K562 (cell line): ENCODE results near the gene GPATCH2.

ENCODE experiments used
- ELF4 ChIP-seq: fragments of 450-650 bp; formaldehyde crosslinking; IDR thresholded peaks from 2 replicates; pipeline ENCODE4 v1.4.0; 2022; ENCODE audit warnings: missing genetic modification characterization
- EZH2 ChIP-seq: IDR thresholded peaks from 2 replicates; pipeline ENCODE4 v1.6.1; 2012; ENCODE audit warnings: low read depth, mild to moderate bottlenecking, inconsistent platforms, low read length, borderline replicate concordance
- GABPA ChIP-seq: fragments of 200-800 bp; sonication (Bioruptor generic); conservative IDR thresholded peaks from 2 replicates; pipeline ENCODE4 v1.6.1; 2016; ENCODE audit warnings: low read depth, missing genetic modification characterization, missing compliant biosample characterization
- MTA2 ChIP-seq: fragments of 450-650 bp; IDR thresholded peaks from 2 replicates; pipeline ENCODE4 v1.6.1; 2016; ENCODE audit warnings: low read depth
- MYC ChIP-seq, 2 experiments: fragments of 250-450 bp in 1 of 2; sonication (Bioruptor Pico) in 1 of 2; IDR thresholded peaks; 2 replicates each; pipeline versions ENCODE4 v1.5.1 to v1.6.1; 2012 to 2021; ENCODE audit warnings: low read depth in 2 of 2, borderline replicate concordance in 1 of 2, improper control_type of control experiment in 1 of 2, low read length in 1 of 2, mild to moderate bottlenecking in 1 of 2, moderate library complexity in 1 of 2
- POLR2A ChIP-seq: fragments of 450-650 bp; conservative IDR thresholded peaks from 2 replicates; pipeline ENCODE4 v1.6.1; 2016
- POLR2AphosphoS5 ChIP-seq: IDR thresholded peaks from 2 replicates; pipeline ENCODE4 v1.6.1; 2011; ENCODE audit warnings: mild to moderate bottlenecking, low read depth, low read length, moderate library complexity; ENCODE audit not compliant: control insufficient read depth, insufficient read depth
- POU5F1 ChIP-seq: fragments of 150-350 bp; IDR thresholded peaks from 2 replicates; pipeline ENCODE4 v1.6.1; 2014; ENCODE audit warnings: borderline replicate concordance, low read length, low read depth, mild to moderate bottlenecking; ENCODE audit not compliant: partially characterized antibody
- RFX5 ChIP-seq: IDR thresholded peaks from 2 replicates; pipeline ENCODE4 v1.6.1; 2011; ENCODE audit warnings: low read depth, mild to moderate bottlenecking, improper control_type of control experiment, low read length
- SMC3 ChIP-seq: conservative IDR thresholded peaks from 2 replicates; pipeline ENCODE4 v1.6.1; 2011; ENCODE audit warnings: low read depth, low read length, improper control_type of control experiment; ENCODE audit not compliant: insufficient read depth
- TF ChIP-seq, protein P1 (sequence below), 3 experiments: IDR thresholded peaks in 2 of 3; conservative IDR thresholded peaks in 1 of 3; 2 replicates each; pipeline ENCODE4 v1.5.1; 2011 to 2012; ENCODE audit warnings: low read length in 3 of 3, mild to moderate bottlenecking in 3 of 3, control low read depth in 2 of 3, improper control_type of control experiment in 1 of 3, inconsistent platforms in 1 of 3, low read depth in 1 of 3, mixed read lengths in 1 of 3, moderate library complexity in 1 of 3; ENCODE audit not compliant: insufficient read depth in 2 of 3
- TF ChIP-seq, protein P2 (sequence below), 3 experiments: fragments of 200-800 bp in 1 of 3; sonication (Bioruptor generic) in 1 of 3; sonication (generic) in 1 of 3; formaldehyde crosslinking in 1 of 3; IDR thresholded peaks; 2 replicates each; pipeline versions ENCODE4 v1.6.1 to v1.8.0; 2016 to 2022; ENCODE audit warnings: mild to moderate bottlenecking in 2 of 3, missing compliant biosample characterization in 2 of 3, missing genetic modification characterization in 2 of 3, missing genetic modification reagents in 1 of 3
- TF ChIP-seq, protein P3 (sequence below), 2 experiments: fragments of 450-650 bp; IDR thresholded peaks; 2 replicates each; pipeline ENCODE4 v1.6.1; 2018; ENCODE audit warnings: mild to moderate bottlenecking in 2 of 2, low read depth in 1 of 2; ENCODE audit not compliant: partially characterized antibody in 2 of 2

DNA sequence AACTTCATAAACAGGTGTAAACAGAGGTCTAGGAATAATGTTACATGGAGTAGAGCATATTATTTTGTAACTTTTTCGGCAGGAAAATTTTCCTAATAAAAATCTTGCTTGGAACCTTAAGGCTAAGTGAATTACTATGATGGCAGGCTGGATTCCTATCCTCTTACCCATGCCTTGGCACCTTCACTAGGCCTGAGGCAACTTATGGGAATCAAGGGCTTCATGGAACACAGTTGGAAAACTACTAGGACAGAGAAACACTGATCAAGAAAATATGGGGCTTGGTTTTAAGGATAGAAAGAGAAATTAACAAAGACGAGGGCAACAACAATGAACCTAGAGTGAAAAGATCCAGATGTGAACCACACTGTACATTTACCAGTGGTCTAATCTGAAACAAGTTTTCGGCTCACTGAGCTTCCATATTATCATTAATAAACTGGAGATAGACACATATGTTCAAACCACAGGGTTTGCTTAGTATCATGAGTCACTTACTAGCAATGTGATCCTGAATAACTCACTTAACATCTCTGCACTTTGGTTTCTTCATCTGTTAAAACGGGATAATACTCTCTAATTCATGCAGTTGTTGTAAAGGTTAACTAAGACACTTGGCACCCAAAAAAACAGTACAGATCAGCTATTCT is 68.5 kb downstream of the GPATCH2 start:
- TF ChIP-seq, protein P1, sequence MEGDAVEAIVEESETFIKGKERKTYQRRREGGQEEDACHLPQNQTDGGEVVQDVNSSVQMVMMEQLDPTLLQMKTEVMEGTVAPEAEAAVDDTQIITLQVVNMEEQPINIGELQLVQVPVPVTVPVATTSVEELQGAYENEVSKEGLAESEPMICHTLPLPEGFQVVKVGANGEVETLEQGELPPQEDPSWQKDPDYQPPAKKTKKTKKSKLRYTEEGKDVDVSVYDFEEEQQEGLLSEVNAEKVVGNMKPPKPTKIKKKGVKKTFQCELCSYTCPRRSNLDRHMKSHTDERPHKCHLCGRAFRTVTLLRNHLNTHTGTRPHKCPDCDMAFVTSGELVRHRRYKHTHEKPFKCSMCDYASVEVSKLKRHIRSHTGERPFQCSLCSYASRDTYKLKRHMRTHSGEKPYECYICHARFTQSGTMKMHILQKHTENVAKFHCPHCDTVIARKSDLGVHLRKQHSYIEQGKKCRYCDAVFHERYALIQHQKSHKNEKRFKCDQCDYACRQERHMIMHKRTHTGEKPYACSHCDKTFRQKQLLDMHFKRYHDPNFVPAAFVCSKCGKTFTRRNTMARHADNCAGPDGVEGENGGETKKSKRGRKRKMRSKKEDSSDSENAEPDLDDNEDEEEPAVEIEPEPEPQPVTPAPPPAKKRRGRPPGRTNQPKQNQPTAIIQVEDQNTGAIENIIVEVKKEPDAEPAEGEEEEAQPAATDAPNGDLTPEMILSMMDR (IDR thresholded peaks at IDR 0.05 in 2 of 3, conservative IDR thresholded peaks at IDR 0.05 in 1 of 3; ENCODE audit: insufficient read depth in 2 of 3, low read depth in 1 of 3, low read length in 3 of 3): no peak
- TF ChIP-seq RFX5: no peak
- TF ChIP-seq, protein P2, sequence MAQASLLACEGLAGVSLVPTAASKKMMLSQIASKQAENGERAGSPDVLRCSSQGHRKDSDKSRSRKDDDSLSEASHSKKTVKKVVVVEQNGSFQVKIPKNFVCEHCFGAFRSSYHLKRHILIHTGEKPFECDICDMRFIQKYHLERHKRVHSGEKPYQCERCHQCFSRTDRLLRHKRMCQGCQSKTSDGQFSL (CRISPR knock-in tag; IDR thresholded peaks at IDR 0.05): no peak
- TF ChIP-seq, protein P2 (tag; IDR thresholded peaks at IDR 0.05): no peak
- no peak for TF ChIP-seq GABPA (tag)
- TF ChIP-seq POU5F1: no peak
- TF ChIP-seq POLR2A: no peak
- TF ChIP-seq, protein P3, sequence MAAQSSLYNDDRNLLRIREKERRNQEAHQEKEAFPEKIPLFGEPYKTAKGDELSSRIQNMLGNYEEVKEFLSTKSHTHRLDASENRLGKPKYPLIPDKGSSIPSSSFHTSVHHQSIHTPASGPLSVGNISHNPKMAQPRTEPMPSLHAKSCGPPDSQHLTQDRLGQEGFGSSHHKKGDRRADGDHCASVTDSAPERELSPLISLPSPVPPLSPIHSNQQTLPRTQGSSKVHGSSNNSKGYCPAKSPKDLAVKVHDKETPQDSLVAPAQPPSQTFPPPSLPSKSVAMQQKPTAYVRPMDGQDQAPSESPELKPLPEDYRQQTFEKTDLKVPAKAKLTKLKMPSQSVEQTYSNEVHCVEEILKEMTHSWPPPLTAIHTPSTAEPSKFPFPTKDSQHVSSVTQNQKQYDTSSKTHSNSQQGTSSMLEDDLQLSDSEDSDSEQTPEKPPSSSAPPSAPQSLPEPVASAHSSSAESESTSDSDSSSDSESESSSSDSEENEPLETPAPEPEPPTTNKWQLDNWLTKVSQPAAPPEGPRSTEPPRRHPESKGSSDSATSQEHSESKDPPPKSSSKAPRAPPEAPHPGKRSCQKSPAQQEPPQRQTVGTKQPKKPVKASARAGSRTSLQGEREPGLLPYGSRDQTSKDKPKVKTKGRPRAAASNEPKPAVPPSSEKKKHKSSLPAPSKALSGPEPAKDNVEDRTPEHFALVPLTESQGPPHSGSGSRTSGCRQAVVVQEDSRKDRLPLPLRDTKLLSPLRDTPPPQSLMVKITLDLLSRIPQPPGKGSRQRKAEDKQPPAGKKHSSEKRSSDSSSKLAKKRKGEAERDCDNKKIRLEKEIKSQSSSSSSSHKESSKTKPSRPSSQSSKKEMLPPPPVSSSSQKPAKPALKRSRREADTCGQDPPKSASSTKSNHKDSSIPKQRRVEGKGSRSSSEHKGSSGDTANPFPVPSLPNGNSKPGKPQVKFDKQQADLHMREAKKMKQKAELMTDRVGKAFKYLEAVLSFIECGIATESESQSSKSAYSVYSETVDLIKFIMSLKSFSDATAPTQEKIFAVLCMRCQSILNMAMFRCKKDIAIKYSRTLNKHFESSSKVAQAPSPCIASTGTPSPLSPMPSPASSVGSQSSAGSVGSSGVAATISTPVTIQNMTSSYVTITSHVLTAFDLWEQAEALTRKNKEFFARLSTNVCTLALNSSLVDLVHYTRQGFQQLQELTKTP (IDR thresholded peaks at IDR 0.05; ENCODE audit: low read depth in 1 of 2, partially characterized antibody in 2 of 2): no peak
- TF ChIP-seq MTA2: no peak
- no peak for TF ChIP-seq ELF4 (CRISPR knock-in tag)
- TF ChIP-seq SMC3: no peak
- no peak for TF ChIP-seq POLR2AphosphoS5
- TF ChIP-seq EZH2: no peak
- no peak for TF ChIP-seq MYC (IDR thresholded peaks at IDR 0.05; ENCODE audit: low read depth, low read length)
- TF ChIP-seq MYC (CRISPR knock-in tag; IDR thresholded peaks at IDR 0.05; ENCODE audit: borderline replicate concordance, low read depth): no peak
